Measurements from ENCODE around the gene SORCS2.
"Not testable (repeated sequence)": the region's sequence is repeated elsewhere in the genome, so short reads cannot be mapped to it uniquely, and the experiment has no call there.

The SORCS2 gene

DNA sequence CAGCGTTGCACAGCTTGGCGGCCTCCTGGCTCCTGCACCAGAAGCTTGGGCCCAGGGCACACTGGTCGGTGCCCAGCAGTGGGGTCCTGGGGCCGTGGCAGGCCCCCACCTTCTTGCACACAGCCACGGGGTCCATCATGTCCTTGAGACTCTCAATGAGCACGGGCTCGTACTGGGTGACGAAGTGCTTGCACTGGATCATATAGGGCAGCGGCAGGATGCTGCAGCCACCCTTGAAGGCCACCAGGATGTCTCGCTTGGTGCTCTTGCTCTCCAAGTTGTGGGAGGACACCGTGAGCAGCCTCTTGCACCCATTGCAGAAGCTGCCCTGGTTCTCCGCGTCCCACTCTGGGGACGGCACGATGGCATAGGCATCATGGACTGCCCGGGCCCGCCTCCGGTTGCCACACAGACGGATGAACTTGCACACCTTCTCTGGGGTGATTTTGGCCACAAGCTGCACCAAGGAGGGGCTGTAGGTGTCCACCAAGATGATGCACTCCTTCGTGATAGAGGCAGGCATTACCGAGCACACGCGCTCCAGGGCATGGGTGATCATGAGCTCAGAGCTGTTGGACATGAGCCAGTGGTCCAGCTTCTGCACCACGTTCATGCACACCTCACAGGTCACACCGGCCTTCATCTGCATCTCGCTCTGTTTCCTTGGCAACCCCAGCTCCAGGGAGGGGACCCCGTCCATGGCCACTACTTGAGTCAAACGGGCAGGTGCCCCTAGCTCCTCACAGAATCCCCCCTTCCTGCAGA, 241.2 kb downstream of the SORCS2 start:
- no peak for DNase-seq (ENCODE audit: low read depth in 1 of 2, low spot score in 1 of 2)

DNA sequence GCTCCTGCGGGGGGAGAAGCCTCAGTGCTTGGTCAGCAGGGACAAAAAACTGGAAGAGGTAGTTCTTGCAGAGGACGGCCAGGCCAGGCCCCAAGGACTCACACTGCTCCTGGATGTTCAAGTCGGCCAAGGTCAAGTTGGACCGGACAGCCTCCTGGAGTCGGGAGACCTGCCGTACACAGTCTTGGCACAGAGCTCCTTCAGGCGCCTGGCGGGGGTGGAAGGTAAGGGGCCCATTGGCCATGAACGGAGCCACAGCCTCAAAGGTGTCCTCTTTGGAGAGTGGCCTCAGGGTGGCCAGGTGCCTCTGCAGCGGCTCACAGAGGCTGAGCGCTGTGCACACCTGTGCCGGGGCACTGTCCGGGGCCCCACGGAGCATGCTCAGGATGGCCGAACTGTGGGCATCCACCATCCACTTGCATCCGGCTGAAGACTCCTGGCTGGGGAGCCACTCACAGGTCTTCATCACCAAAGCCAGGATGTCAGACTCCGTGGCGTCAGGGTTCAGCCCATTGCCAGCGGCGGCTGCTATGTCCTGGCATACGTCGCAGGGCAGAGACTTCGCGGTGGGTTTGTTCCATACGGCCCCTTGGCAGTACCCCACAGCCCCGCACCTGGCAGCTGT, 241.9 kb downstream of the SORCS2 start:
- no peak for DNase-seq (ENCODE audit: low read depth in 1 of 2, low spot score in 1 of 2)

DNA sequence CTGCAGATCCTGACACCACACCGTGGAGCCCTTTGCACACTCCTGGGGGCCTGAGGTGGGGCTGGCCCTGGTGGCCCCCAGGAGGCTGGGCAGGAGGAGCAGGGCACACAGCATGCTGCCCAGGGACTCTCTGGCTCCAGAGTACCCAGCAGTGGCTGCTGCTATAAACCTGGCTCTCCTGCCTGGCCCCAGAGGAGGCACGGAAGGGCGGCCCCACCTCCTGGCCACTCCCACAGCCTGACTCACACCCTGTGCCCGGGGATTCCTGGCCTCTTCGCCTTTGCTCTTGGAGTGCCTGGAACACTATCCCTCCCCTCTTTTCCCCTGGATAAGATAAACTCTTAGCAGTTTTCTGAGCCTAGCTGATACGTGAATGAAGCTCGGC, 242.4 kb downstream of the SORCS2 start, which contains the start of gene PSAPL1:
TSS of gene PSAPL1 (minus strand) at position 165 of the 385 bp plus-strand sequence. CDS start at position 114, 51 bp downstream.
- DNase-seq (ENCODE audit: low read depth in 1 of 2, low spot score in 1 of 2) = no peak

DNA sequence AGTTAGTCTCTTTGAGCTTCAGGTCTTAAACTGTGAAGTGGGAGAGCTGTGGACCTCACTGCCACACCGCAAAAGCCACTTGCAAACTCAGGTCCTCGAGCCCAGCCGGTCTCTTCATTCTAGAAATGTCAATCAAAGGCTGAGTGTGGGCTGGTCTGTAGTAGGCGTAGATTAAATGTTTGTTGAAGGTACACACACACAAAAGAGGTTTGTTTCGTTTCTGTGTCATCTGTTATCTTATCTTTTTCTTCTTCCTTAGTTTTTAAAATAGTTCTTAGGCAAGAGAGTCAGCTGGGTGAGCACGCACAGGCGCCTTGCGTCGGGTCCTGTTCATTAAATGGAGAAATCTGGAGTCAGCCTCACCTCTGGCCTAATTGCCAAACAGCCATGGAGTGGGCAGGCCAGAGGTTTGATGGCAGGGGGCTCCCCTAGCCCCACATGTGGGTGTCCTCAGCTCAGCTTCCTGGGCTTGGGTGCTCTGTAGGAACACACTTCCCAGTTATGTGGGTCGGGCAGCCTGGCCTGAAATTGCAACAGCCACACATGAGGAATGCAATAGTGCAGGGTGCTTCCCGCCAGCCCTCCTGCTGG, 243.2 kb downstream of the SORCS2 start:
- DNase-seq (ENCODE audit: low read depth in 1 of 2, low spot score in 1 of 2) = no peak

DNA sequence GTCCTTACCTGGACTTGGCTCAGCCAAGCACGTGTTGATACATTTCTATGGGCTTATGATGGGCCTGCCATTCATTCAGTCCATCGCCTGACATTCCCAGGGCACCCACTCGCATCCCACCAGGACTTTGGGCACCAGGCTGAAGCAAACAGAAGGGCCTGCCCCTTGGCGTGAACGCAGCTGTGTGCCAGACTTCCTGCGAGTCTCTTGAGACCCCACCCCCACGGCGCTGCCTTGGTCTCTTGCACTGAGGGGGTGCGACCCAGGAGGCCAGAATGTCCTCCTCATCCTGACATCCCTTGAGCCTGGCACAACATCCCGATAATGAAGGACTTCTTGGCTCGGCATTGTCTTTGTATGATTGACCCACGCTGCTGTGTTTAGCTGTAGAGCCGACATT, 243.9 kb downstream of the SORCS2 start:
- DNase-seq (ENCODE audit: low read depth in 1 of 2, low spot score in 1 of 2) = no peak

DNA sequence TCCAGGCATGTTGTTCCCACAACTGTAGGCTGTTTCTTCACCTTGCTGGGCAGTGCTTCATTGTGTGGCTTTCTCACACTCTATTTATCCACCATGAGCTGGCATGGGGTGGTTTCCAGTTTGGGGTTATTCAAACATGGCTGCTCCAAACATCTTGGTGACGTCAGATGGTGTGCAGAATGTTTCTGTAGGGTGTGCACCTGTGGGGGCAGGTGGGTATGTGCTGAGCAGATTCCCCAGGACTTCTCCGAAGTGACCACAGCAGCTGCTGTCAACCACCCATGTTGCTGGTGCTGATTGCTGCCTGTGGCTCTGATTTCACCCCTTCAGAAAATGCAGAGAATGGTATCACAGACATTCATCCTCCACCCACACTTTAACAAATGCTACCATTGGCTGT, 247.4 kb downstream of the SORCS2 start:
- no peak for DNase-seq (ENCODE audit: low read depth in 1 of 2, low spot score in 1 of 2)

DNA sequence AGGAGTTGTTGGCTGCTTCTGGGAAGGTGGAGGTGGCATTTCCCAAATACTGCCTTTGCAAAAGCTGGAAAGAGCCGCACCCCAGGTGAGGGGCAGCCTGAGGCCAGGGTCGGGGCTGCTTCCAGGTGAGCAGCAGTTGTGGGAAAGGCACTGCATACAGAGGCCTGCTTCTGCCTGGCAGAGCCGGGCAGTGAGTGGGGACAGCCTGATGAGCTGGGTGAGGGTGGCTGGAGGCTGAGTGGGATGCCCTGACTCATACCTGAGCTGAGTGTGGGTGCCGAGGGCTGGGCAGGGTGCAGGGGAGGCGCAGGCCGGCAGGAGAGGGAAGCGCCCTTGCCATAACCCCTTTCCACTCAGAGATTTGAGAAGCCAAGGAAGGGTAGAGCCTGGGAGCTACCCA, 248.9 kb downstream of the SORCS2 start:
- DNase-seq (ENCODE audit: low read depth in 1 of 2, low spot score in 1 of 2) = no peak

DNA sequence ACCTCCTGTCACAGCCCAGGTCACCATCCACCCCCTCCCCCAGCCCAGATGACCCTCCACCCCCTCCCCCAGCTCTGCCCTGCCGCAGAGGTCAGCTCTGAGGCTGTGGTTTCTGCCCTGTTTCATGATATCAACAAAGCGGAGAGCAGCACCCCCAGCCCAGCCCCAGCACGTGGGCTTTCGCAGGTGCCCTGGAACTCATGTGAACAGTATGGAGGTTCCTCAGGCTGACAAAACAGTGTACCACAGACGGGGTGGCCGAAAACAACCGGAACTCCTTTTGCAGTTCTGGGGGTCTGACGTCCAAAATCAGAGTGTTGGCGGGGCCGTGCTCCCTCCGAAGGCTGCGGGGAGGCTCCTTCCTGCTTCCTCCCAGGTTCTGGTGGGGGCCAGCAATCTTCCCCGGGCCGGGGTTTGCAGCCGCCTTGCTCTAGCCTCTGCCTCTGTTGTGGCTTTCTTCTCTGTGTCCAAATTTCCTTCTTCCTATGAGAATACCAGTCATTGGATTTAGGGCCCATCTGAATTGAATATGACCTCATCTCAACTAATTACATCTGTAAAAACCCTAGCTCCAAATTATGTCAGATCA, 250.3 kb downstream of the SORCS2 start:
- no peak for DNase-seq (ENCODE audit: low read depth in 1 of 2, low spot score in 1 of 2)

DNA sequence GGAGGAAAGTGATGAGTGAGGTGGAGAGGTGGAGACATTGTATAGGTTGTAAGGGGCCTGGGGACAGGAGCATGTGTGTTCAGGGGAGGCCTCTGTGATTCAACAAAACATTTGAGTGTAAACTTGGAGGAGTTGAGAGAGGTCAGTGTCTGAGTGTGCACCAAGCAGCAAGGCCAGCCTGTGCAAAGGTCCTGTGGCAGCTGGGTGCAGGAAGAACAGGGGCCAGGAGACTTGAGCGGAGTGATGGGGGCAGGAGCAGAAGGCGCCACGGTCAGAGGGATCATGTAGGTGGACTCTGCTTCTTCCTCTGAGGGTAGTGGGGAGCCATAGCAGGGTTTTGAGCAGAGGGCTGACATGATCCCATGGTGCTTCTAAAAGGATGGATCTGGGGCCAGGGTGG, 252.0 kb downstream of the SORCS2 start:
- DNase-seq (ENCODE audit: low read depth in 1 of 2, low spot score in 1 of 2) = no peak

DNA sequence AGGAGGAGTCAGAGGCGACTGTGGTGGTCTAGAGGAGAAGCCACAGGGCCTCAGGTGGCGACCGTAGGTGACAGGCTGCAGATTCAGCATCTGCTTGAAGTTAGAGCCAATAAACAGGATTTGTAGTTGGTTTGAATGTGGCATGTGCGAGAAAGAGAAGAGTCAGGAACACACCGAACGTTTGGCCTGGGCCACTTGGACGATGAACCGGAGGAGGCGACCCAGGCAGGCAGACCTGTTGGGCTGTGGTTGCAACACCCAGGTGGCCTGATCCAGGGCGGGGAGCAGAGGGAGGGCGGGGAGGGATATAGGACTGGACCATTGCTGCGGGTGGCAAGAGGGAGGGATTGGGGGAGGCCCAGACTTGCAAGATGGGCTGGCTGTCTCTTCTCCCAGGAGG, 252.4 kb downstream of the SORCS2 start:
- no peak for DNase-seq (ENCODE audit: low read depth in 1 of 2, low spot score in 1 of 2)

DNA sequence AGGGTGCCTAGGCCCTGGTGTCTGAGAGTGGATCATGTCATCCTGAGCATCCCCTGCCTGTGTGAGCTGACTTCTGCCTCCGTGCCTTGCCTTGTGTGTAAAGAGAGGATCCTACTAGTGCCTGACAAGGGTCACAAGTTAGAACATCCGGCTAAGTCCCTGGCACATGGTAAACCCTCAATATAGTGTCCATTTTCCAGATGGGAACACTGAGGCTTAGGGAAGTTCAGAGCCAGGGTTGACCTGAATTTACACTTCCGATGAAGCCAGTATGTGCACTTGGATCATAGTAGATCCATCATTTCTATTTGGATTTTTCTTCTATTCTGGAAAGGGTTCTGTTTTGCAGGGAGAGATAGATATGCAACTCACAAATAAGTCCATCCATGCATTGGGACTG, 254.9 kb downstream of the SORCS2 start:
- no peak for DNase-seq (ENCODE audit: low read depth in 1 of 2, low spot score in 1 of 2)

DNA sequence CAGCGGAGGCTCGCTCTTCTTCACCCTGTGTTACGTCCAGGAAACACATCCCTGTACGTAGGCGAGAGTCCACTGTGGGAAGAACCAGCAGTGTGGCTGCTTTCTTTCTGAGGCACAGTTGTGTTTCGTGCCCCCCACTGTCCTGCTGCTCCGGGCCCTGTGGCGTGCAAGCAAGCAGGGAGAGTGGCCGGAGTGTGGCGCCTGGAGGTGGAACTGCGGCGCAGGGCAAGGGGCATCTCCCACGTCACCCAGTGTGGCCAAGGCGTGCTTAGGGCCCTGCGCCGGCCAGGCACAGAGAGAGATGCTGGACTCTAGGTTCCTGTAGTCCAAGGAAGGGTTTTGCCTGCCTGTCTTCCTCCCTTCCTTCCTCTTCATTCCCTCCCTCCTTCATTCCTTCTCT, 255.7 kb downstream of the SORCS2 start:
- DNase-seq (ENCODE audit: low read depth in 1 of 2, low spot score in 1 of 2) = no peak

DNA sequence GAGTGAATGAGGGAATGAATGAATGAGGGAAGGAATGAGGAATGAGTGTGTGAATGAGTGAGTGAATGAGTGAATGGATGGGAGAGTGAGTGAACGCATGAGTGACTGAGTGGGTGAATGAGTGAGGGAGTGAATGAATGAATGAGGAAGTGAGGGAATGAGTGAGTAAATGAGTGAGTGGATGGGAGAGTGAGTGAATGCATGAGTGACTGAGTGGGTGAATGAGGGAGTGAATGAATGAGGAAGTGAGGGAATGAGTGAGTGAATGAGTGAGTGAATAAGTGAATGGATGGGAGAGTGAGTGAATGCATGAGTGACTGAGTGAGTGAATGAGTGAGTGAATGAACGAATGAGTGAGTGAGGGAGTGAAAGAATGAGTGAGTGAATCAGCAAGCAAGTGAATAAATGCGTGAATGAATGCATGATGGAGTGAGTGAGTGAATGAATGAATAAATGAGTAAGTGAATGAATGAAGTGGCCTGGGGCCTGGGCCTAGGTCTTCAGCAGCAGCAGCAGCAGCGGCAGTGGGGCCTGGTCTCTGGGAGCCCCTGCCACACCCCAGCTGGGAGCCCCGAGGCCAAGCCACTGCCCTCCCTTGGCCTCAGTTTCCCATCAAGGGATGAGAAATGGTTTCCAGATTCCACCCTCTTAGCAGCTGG, 258.6 kb downstream of the SORCS2 start:
- DNase-seq (ENCODE audit: low read depth in 1 of 2, low spot score in 1 of 2) = no peak

DNA sequence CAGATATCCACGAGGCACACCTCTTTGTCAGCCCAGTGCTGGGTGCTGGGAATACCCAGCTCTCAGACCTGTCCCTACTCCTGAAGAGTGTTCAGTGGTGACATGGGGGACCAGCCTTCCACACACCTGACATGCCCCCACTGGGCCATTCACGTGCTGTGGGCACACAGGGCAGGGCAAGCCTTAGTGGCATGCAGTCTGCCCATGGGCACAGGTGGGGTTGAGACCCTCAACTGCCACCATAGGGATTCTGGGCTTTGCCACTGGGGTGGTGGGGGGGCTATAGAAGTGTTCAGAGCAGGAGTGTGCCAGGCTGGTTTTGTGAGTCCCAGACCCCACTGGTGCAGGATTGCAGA, 259.1 kb downstream of the SORCS2 start:
- DNase-seq (ENCODE audit: low read depth in 1 of 2, low spot score in 1 of 2) = no peak

DNA sequence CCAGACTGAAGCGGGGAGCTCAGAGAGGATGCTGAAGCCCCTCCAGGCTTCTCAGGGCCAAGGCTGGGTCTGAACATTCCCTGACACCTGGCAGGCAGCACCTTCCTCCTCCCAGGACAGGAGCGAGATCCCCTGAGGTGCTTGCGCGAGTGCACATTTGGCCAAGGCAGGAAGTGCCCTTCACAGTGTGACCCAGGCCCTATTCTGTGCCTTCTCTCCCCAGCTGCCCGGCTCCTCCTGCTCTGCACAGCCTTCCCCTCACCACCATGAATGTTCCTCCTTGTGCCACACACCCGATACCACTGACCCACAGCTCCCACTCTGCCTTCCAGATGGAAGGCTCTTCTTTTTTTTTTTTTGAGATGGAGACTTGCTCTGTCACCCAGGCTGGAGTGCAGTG, 259.5 kb downstream of the SORCS2 start:
- no peak for DNase-seq (ENCODE audit: low read depth in 1 of 2, low spot score in 1 of 2)

DNA sequence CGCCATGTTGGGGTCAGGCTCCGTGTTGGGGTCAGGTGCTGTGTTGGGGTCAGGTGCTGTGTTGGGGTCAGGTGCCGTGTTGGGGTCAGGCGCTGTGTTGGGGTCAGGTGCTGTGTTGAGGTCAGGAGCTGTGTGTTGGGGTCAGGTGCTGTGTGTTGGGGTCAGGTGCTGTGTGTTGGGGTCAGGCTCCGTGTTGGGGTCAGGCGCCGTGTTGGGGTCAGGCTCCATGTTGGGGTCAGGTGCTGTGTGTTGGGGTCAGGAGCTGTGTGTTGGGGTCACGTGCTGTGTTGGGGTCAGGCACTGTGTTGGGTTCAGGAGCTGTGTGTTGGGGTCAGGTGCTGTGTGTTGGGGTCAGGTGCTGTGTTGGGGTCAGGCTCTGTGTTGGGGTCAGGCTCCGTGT, 260.5 kb downstream of the SORCS2 start:
- DNase-seq (ENCODE audit: low read depth in 1 of 2, low spot score in 1 of 2) = not testable (repeated sequence)

DNA sequence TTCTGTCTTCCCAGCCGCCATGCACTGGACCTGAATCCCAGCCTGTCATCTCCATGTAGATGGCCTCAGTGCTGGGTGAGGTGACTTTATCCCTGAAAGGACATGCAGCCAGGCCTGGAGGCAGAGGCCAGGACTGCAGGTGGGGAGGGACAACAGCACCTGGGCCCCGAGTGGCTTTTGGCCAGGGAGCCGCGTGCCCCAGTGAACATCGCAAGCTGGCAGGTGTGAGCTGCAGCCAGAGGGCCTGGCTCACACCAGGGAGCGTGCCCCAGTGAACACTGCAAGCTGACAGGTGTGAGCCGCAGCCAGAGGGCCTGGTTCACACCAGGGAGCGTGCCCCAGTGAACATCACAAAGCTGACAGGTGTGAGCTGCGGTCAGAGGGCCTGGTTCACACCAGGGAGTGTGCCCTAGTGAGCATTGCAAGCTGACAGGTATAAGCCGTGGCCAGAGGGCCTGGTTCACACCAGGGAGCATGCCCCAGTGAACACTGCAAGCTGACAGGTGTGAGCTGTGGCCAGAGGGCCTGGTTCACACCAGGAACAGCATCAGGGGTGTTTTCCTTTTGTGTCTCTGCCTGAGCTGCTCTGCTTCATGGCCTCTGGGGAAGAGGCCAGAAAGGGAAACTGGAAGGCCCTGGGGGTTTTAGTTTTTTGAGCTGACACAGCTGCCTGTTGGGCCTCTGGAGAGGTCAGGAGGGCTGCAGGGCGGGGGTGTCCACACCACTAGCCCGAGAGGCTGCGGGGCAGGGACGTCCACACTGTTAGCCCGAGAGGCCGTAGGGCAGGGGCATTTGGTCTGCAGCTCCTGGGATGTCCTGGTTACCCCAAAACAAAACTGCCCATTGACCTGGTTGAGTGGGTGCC, 265.1 kb downstream of the SORCS2 start:
- no peak for DNase-seq (ENCODE audit: low read depth in 1 of 2, low spot score in 1 of 2)

DNA sequence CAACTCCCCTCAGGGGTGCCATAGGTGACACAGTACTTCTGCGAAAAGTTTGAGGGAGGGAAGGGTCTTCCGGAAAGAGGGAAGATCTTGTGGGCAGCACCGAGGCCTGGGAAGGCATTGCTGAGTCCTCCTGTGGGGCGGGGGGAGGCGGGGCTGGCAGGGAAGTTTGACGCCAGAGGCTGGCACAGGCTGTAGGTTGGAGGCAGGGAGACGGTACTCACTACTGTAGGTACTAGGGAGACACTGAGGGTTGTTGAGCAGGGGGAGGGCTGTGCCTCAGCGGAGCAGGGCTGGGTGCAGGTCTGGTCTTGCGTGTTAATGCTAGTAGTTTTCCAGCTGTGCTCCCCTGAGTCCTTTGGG, 265.7 kb downstream of the SORCS2 start:
- no peak for DNase-seq (ENCODE audit: low read depth in 1 of 2, low spot score in 1 of 2)

DNA sequence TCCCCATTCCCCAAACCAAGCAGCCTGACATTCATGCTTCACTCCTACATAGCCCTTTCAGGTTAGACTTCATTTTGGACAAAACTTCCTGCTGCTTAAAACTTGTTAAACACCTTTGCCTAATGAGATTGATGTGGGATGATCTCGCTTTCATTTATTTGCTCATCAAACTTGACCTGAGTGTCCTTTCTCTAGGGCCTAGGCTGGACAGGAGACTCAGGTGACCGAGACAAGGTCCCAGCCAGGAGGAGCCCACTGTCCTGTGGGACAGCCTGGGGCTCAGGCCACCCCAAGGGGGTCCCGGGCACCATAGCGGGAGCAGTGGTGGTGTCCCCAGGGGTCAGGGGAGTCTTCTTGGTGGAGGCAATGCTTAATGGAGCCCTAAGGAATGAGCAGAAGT, 266.1 kb downstream of the SORCS2 start:
- DNase-seq (ENCODE audit: low read depth in 1 of 2, low spot score in 1 of 2) = no peak

DNA sequence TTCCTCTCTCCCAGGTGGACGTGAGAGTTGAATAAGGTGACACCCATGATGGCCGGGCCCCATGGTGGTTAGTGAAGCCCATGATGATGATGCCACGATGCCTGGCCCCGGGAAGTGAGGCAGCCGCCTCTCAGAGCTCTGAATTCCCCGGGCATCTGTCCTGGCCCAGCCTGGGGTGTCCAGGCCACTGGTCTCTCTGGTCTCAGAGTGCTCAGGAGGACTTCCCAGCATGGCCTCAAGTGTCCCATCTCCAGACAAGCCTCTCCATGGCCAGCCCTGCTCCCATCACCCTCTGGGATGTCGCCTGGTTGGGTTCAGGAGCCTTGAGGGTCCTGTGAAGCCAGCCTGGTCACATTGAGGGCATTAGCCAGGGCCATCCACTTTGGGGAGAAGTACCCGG, 267.1 kb downstream of the SORCS2 start:
- no peak for DNase-seq (ENCODE audit: low read depth in 1 of 2, low spot score in 1 of 2)

DNA sequence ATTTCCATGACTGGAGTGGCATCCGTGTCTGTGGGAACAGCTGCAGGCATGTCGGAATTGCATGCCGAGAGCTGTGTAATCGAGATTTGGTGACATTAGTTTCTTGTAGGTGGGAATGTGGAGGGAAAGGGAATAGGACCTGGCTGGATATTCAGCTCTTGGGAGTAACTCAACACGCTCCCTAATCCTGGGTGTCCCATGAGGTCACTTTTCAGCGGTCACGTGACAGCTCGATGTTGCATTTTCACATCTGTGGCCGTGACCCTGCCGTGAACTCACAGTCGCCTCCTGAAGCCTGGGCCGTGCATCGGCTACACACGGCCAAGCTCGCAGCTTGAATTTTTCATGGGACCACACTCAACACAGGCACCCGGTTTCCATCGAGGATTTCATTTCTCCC, 268.2 kb downstream of the SORCS2 start:
- no peak for DNase-seq (ENCODE audit: low read depth in 1 of 2, low spot score in 1 of 2)

Measured in stimulated activated CD4-positive, alpha-beta T cell treated with anti-CD3 and anti-CD28 coated beads, Interleukin-15, amount 100 ng/mL, for 1 hour (primary cell).